Measurements from ENCODE around the gene PPM1K.

PPM1K gene

DNA sequence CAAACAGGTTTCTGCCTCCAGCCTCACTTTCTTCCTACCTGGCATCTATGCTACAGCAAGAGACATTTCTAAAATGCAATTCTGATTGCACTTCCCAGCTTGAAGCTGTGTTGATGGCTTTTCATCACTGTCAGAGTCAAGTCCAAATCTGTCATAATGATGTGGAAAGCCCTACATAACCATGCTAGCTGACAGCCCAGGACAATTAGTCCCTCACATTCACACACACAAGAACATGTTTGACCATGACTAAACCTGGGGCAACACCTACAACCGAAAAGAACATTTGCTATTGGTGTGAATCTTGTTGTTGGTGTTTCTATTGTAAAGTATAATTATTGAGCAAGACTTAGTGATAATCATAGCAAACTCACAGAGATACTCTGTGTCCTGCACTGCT is 58.2 kb downstream of the PPM1K start:
- Histone ChIP-seq H3K9ac (ENCODE audit: low read length) (no peak overlapping the region), H3K4me2 (ENCODE audit: low read length) (no peak overlapping the region), H4K91ac (ENCODE audit: low read depth, low read length) (no peak overlapping the region), H2BK12ac (ENCODE audit: low read length) (no peak overlapping the region), H3K4me3 (ENCODE audit: low read depth, low read length) (no peak overlapping the region), H4K12ac (ENCODE audit: low read depth, low read length) (no peak overlapping the region), H4K8ac (ENCODE audit: low read depth, low read length) (no peak overlapping the region), H3K4me1 (ENCODE audit: control insufficient read depth in 1 of 2, insufficient read depth in 2 of 2, low read length in 2 of 2) (no peaks in the 10 kb centered on the region), H3K14ac (ENCODE audit: low read length) (no peak overlapping the region), H3K9me3 (ENCODE audit: insufficient read depth, low read depth, low read length) (no peaks in the 10 kb centered on the region), H3K79me1 (ENCODE audit: low read length) (no peaks in the 10 kb centered on the region), H3K4ac (ENCODE audit: low read depth, low read length) (no peak overlapping the region), H2BK5ac (ENCODE audit: low read depth, low read length, poor library complexity) (no peak overlapping the region), H3K36me3 (ENCODE audit: control insufficient read depth in 1 of 2, insufficient read depth in 2 of 2, low read length in 2 of 2) (no peaks in the 10 kb centered on the region), H3K23ac (ENCODE audit: low read length) (no peak overlapping the region), H3K27me3 (ENCODE audit: insufficient read depth, low read length) (no peaks in the 10 kb centered on the region), H3K79me2 (ENCODE audit: control insufficient read depth, insufficient read depth, low read length, poor library complexity) (no peaks in the 10 kb centered on the region), H2BK120ac (ENCODE audit: insufficient read depth, low read length, poor library complexity) (no peak overlapping the region), H3K27ac (ENCODE audit: low read depth, low read length) (no peak overlapping the region), H2AK5ac (ENCODE audit: low read length) (no peak overlapping the region), H2AFZ (ENCODE audit: insufficient read depth, low read length, poor library complexity) (no peak overlapping the region), H3K18ac (ENCODE audit: low read length) (no peak overlapping the region)
- no CpG with 5 or more reads among the region's 1 CpG for WGBS (ENCODE audit: extremely low coverage, insufficient coverage, insufficient read length)
- no peak for DNase-seq

DNA sequence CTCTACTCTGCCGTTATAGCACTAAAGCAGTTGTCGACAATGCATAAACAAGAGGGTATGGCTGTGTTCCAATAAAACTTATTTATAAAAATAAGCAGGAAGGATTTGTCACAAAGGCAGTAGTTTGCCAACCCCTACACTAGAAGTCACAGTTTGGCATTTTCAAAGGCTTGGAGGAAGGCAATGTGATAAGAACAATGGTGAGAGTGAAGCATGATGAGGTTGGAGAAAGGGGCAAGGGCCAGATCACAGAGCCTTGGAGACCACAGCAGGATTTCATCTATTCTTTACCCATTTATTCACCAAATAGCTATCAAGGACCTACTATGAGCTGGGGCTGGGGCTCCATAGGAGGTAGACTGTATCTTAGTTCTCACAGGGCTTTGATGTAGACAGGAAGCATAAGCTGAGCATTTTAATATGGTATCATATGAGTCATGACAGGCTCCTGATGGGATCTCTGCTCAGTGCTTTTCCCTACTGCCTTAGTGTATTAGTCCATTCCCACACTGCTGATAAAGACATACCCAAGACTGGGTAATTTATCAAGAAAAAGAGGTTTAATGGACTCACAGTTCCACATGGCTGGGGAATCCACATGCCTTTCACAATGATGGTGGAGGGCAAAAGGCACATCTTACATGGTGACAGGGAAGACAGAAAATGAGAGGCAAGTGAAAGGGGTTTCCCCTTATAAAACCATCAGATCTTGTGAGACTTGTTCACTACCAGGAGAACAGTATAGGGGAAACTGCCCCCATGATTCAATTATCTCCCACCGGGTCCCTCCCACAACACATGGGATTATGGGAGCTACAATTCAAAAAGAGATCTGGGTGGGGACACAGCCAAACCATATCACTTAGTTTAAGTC is 58.9 kb downstream of the PPM1K start:
- Histone ChIP-seq H3K27me3 (ENCODE audit: insufficient read depth, low read length) (no peaks in the 10 kb centered on the region), H4K8ac (ENCODE audit: low read depth, low read length) (no peak overlapping the region), H3K4ac (ENCODE audit: low read depth, low read length) (no peak overlapping the region), H3K23ac (ENCODE audit: low read length) (no peak overlapping the region), H3K4me3 (ENCODE audit: low read depth, low read length) (no peak overlapping the region), H2BK120ac (ENCODE audit: insufficient read depth, low read length, poor library complexity) (no peak overlapping the region), H3K4me2 (ENCODE audit: low read length) (no peak overlapping the region), H3K4me1 (ENCODE audit: control insufficient read depth in 1 of 2, insufficient read depth in 2 of 2, low read length in 2 of 2) (no peaks in the 10 kb centered on the region), H2AK5ac (ENCODE audit: low read length) (no peak overlapping the region), H3K36me3 (ENCODE audit: control insufficient read depth in 1 of 2, insufficient read depth in 2 of 2, low read length in 2 of 2) (no peaks in the 10 kb centered on the region), H3K18ac (ENCODE audit: low read length) (no peak overlapping the region), H4K12ac (ENCODE audit: low read depth, low read length) (no peak overlapping the region), H3K27ac (ENCODE audit: low read depth, low read length) (no peak overlapping the region), H3K79me1 (ENCODE audit: low read length) (no peaks in the 10 kb centered on the region), H2AFZ (ENCODE audit: insufficient read depth, low read length, poor library complexity) (no peak overlapping the region), H3K9me3 (ENCODE audit: insufficient read depth, low read depth, low read length) (no peaks in the 10 kb centered on the region), H3K79me2 (ENCODE audit: control insufficient read depth, insufficient read depth, low read length, poor library complexity) (no peaks in the 10 kb centered on the region), H3K14ac (ENCODE audit: low read length) (no peak overlapping the region), H2BK5ac (ENCODE audit: low read depth, low read length, poor library complexity) (no peak overlapping the region), H4K91ac (ENCODE audit: low read depth, low read length) (no peak overlapping the region), H3K9ac (ENCODE audit: low read length) (no peak overlapping the region), H2BK12ac (ENCODE audit: low read length) (no peak overlapping the region)
- DNase-seq, result no peak
- WGBS (ENCODE audit: extremely low coverage, insufficient coverage, insufficient read length), result no CpG with 5 or more reads among the region's 3 CpGs

DNA sequence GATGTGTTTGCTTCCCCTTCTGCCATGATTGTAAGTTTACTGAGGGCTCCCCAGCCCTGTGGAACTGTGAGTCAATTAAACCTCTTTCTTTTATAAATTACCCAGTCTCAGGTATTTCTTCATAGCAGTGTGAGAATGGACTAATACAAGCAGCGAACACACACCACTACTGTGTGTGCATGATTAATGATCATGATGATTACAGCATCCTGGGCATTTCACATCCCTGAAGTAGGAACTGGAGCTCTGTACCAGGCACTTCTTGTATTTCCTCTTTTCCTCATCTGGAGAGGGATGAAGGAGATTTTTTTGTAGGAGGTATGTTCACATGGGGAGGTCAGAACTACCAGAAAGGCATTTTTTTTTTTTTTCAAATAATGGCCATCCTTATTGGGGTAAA is 60.8 kb downstream of the PPM1K start:
- no peaks in the 10 kb centered on the region for H3K79me2 ChIP-seq (ENCODE audit: control insufficient read depth, insufficient read depth, low read length, poor library complexity)
- no peaks in the 10 kb centered on the region for H3K79me1 ChIP-seq (ENCODE audit: low read length)
- no peak overlapping the region for H2BK5ac ChIP-seq (ENCODE audit: low read depth, low read length, poor library complexity)
- no peak overlapping the region for H3K27ac ChIP-seq (ENCODE audit: low read depth, low read length)
- no peak overlapping the region for H2AK5ac ChIP-seq (ENCODE audit: low read length)
- H3K4ac ChIP-seq (ENCODE audit: low read depth, low read length), result no peak overlapping the region
- no peak for DNase-seq
- no peak overlapping the region for H4K8ac ChIP-seq (ENCODE audit: low read depth, low read length)
- H3K9ac ChIP-seq (ENCODE audit: low read length), result no peak overlapping the region
- H3K36me3 ChIP-seq (ENCODE audit: control insufficient read depth in 1 of 2, insufficient read depth in 2 of 2, low read length in 2 of 2), result no peaks in the 10 kb centered on the region
- no peak overlapping the region for H3K18ac ChIP-seq (ENCODE audit: low read length)
- H3K27me3 ChIP-seq (ENCODE audit: insufficient read depth, low read length), result no peaks in the 10 kb centered on the region
- no peak overlapping the region for H3K23ac ChIP-seq (ENCODE audit: low read length)
- no peak overlapping the region for H4K12ac ChIP-seq (ENCODE audit: low read depth, low read length)
- H3K9me3 ChIP-seq (ENCODE audit: insufficient read depth, low read depth, low read length), result no peaks in the 10 kb centered on the region
- WGBS (ENCODE audit: extremely low coverage, insufficient coverage, insufficient read length), result no CpG with 5 or more reads among the region's 1 CpG
- H2BK12ac ChIP-seq (ENCODE audit: low read length), result no peak overlapping the region
- H2AFZ ChIP-seq (ENCODE audit: insufficient read depth, low read length, poor library complexity), result no peak overlapping the region
- no peak overlapping the region for H2BK120ac ChIP-seq (ENCODE audit: insufficient read depth, low read length, poor library complexity)
- no peak overlapping the region for H3K14ac ChIP-seq (ENCODE audit: low read length)
- no peak overlapping the region for H3K4me3 ChIP-seq (ENCODE audit: low read depth, low read length)
- H3K4me1 ChIP-seq (ENCODE audit: control insufficient read depth in 1 of 2, insufficient read depth in 2 of 2, low read length in 2 of 2), result no peaks in the 10 kb centered on the region
- H3K4me2 ChIP-seq (ENCODE audit: low read length), result no peak overlapping the region
- H4K91ac ChIP-seq (ENCODE audit: low read depth, low read length), result no peak overlapping the region

DNA sequence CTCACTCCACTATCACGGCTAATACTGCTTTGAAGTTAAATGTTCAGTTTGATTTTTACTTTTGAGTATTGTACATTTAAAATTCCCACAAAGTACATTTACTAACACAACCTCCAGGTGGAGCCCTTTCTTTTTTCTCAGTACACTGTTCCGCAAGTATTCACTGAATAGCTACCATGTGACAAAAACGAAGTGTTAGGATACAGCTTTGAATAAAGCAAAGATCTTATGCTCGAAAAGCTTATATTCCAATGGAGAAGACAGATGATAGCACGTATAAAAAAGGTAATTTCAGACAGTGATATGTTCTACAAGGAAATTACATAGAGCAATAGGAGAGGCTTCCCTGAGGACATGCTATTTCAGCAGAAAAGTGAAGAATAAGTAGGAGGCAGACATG is 65.3 kb downstream of the PPM1K start:
- H3K4me3 ChIP-seq (ENCODE audit: low read depth, low read length), result no peak overlapping the region
- no peaks in the 10 kb centered on the region for H3K9me3 ChIP-seq (ENCODE audit: insufficient read depth, low read depth, low read length)
- H3K4me1 ChIP-seq (ENCODE audit: control insufficient read depth in 1 of 2, insufficient read depth in 2 of 2, low read length in 2 of 2), result no peaks in the 10 kb centered on the region
- H2BK12ac ChIP-seq (ENCODE audit: low read length), result no peak overlapping the region
- H2BK120ac ChIP-seq (ENCODE audit: insufficient read depth, low read length, poor library complexity), result no peak overlapping the region
- no peaks in the 10 kb centered on the region for H3K36me3 ChIP-seq (ENCODE audit: control insufficient read depth in 1 of 2, insufficient read depth in 2 of 2, low read length in 2 of 2)
- no peak overlapping the region for H3K23ac ChIP-seq (ENCODE audit: low read length)
- no peaks in the 10 kb centered on the region for H3K27me3 ChIP-seq (ENCODE audit: insufficient read depth, low read length)
- H3K79me1 ChIP-seq (ENCODE audit: low read length), result no peaks in the 10 kb centered on the region
- H3K4me2 ChIP-seq (ENCODE audit: low read length), result no peak overlapping the region
- no peak overlapping the region for H3K18ac ChIP-seq (ENCODE audit: low read length)
- no peak overlapping the region for H3K14ac ChIP-seq (ENCODE audit: low read length)
- H2BK5ac ChIP-seq (ENCODE audit: low read depth, low read length, poor library complexity), result no peak overlapping the region
- no peak overlapping the region for H4K12ac ChIP-seq (ENCODE audit: low read depth, low read length)
- H3K79me2 ChIP-seq (ENCODE audit: control insufficient read depth, insufficient read depth, low read length, poor library complexity), result no peaks in the 10 kb centered on the region
- no CpG with 5 or more reads among the region's 5 CpGs for WGBS (ENCODE audit: extremely low coverage, insufficient coverage, insufficient read length)
- no peak overlapping the region for H2AFZ ChIP-seq (ENCODE audit: insufficient read depth, low read length, poor library complexity)
- no peak overlapping the region for H4K8ac ChIP-seq (ENCODE audit: low read depth, low read length)
- H2AK5ac ChIP-seq (ENCODE audit: low read length), result no peak overlapping the region
- no peak overlapping the region for H3K4ac ChIP-seq (ENCODE audit: low read depth, low read length)
- H4K91ac ChIP-seq (ENCODE audit: low read depth, low read length), result no peak overlapping the region
- no peak overlapping the region for H3K9ac ChIP-seq (ENCODE audit: low read length)
- peak in 1 of 2 donors; percentile 82 for DNase-seq
- no peak overlapping the region for H3K27ac ChIP-seq (ENCODE audit: low read depth, low read length)

Measured in trophoblast cell (in vitro differentiated cells and primary cell).